Mammary epithelial cell (primary cell): ENCODE results near the gene SLC16A11.

Experiments used
- EZH2 ChIP-seq: IDR thresholded peaks from 2 replicates; pipeline ENCODE4 v1.6.1; 2012; ENCODE audit warnings: low read length, inconsistent platforms, borderline replicate concordance
- TF ChIP-seq, protein P1 (sequence below), 2 donors: IDR thresholded peaks in 1 of 2; conservative IDR thresholded peaks in 1 of 2; 2 replicates each; pipeline ENCODE4 v1.5.1; 2011 to 2012; ENCODE audit warnings: inconsistent platforms in 2 of 2, low read length in 2 of 2, mild to moderate bottlenecking in 2 of 2, control low read depth in 1 of 2, low read depth in 1 of 2; ENCODE audit not compliant: insufficient read depth in 1 of 2; ENCODE audit errors: extremely low read depth in 1 of 2

GRCh38 chr17:7064261-7064660, 20.4 kb upstream of the SLC16A11 start:
- no peak for TF ChIP-seq EZH2
- TF ChIP-seq, protein P1, sequence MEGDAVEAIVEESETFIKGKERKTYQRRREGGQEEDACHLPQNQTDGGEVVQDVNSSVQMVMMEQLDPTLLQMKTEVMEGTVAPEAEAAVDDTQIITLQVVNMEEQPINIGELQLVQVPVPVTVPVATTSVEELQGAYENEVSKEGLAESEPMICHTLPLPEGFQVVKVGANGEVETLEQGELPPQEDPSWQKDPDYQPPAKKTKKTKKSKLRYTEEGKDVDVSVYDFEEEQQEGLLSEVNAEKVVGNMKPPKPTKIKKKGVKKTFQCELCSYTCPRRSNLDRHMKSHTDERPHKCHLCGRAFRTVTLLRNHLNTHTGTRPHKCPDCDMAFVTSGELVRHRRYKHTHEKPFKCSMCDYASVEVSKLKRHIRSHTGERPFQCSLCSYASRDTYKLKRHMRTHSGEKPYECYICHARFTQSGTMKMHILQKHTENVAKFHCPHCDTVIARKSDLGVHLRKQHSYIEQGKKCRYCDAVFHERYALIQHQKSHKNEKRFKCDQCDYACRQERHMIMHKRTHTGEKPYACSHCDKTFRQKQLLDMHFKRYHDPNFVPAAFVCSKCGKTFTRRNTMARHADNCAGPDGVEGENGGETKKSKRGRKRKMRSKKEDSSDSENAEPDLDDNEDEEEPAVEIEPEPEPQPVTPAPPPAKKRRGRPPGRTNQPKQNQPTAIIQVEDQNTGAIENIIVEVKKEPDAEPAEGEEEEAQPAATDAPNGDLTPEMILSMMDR (conservative IDR thresholded peaks at IDR 0.05 in 1 of 2, IDR thresholded peaks at IDR 0.05 in 1 of 2; ENCODE audit: extremely low read depth in 1 of 2, insufficient read depth in 1 of 2, low read depth in 1 of 2, low read length in 2 of 2) = no peak
